Endodermal cell (in vitro differentiated cells): ENCODE results near the gene GET4. TPM values are rescaled to one million over a fixed set of nuclear protein-coding genes. Genes with fewer than 3 reads are reported as not detected.

Experiments used
- DNase-seq: peaks from one replicate; pipeline ENCODE4 v3.0.0-alpha.2; 2017
- H3K27ac ChIP-seq: 2 replicates; pipeline ENCODE4 v1.5.1; 2013; ENCODE audit warnings: mild to moderate bottlenecking, low read depth, low read length, moderate library complexity
- H3K27me3 ChIP-seq: 2 replicates; pipeline ENCODE4 v1.6.1; 2013; ENCODE audit warnings: mild to moderate bottlenecking, low read length, moderate library complexity; ENCODE audit not compliant: insufficient read depth, control insufficient read depth, poor library complexity, severe bottlenecking
- H3K36me3 ChIP-seq: 2 replicates; pipeline ENCODE4 v1.7.0; 2013; ENCODE audit warnings: mild to moderate bottlenecking, low read length, moderate library complexity; ENCODE audit not compliant: control insufficient read depth, insufficient read depth
- H3K4me1 ChIP-seq: one replicate; pipeline ENCODE4 v1.7.0; 2013; ENCODE audit warnings: low read length; ENCODE audit not compliant: control insufficient read depth, insufficient read depth
- H3K4me3 ChIP-seq: 2 replicates; pipeline ENCODE4 v1.5.1; 2013; ENCODE audit warnings: mild to moderate bottlenecking, low read length, moderate library complexity
- H3K9ac ChIP-seq: 2 replicates; pipeline ENCODE4 v1.6.1; 2013; ENCODE audit warnings: mild to moderate bottlenecking, low read length, moderate library complexity; ENCODE audit not compliant: poor library complexity, severe bottlenecking; ENCODE audit errors: extremely low read depth
- H3K9me3 ChIP-seq: 2 replicates; pipeline ENCODE4 v1.6.1; 2013; ENCODE audit warnings: mild to moderate bottlenecking, low read length, moderate library complexity; ENCODE audit not compliant: control insufficient read depth
- H3K27ac Mint-ChIP-seq: 2 replicates; pipeline ENCODE4 v1.8.0; 2020; ENCODE audit warnings: mixed read lengths
- H3K27me3 Mint-ChIP-seq: 2 replicates; pipeline ENCODE4 v1.8.0; 2021; ENCODE audit warnings: mild to moderate bottlenecking, mixed read lengths; ENCODE audit not compliant: insufficient read depth
- H3K36me3 Mint-ChIP-seq: 2 replicates; pipeline ENCODE4 v1.8.0; 2020; ENCODE audit warnings: low read depth, mixed read lengths
- H3K4me1 Mint-ChIP-seq: 2 replicates; pipeline ENCODE4 v1.8.0; 2020; ENCODE audit warnings: mixed read lengths
- H3K4me3 Mint-ChIP-seq: 2 replicates; pipeline ENCODE4 v1.8.0; 2020; ENCODE audit warnings: mild to moderate bottlenecking, moderate library complexity, mixed read lengths
- H3K9me3 Mint-ChIP-seq: 2 replicates; pipeline ENCODE4 v1.8.0; 2020; ENCODE audit warnings: mild to moderate bottlenecking, mixed read lengths
- CTCF ChIP-seq: fragments of 200-600 bp; sonication (generic); conservative IDR thresholded peaks from 2 replicates; pipeline ENCODE4 v1.5.0; 2021; ENCODE audit warnings: antibody characterized with exemption, mild to moderate bottlenecking
- WGBS, 2 experiments: methylation state at CpG; one replicate each; pipeline versions ENCODE4 v1.1.5 to v1.1.7; 2013; ENCODE audit warnings: missing lambda C conversion rate in 2 of 2, mixed read lengths in 1 of 2; ENCODE audit not compliant: insufficient coverage in 1 of 2, insufficient read length in 1 of 2; 5-methylcytosine and 5-hydroxymethylcytosine counted together
- total RNA-seq, 2 donors: library from RNA; stranded (reverse); fragmentation: NEBNext Ultra II Directional in 1 of 2; extraction: Animal tissue kit (Norgen Biotek cat#: 25700) in 1 of 2; gene quantifications; 2 replicates in 1 of 2; 3 replicates in 1 of 2; pipeline ENCODE4 v1.2.1, GENCODE V29; 2021

GET4 gene
- total RNA-seq, 2 donors from 2014 or later: 73.3 to 84.3 TPM

- no peak overlapping the region for H3K4me3 Mint-ChIP-seq
- H3K9me3 Mint-ChIP-seq: peaks cover 8% of the 10 kb centered on the region
- no peaks in the 10 kb centered on the region for H3K4me1 Mint-ChIP-seq
- Histone ChIP-seq H3K4me1 (no peaks in the 10 kb centered on the region), H3K27me3 (peaks cover 21% of the 10 kb centered on the region), H3K9ac (no peak overlapping the region), H3K27ac (no peak overlapping the region), H3K36me3 (no peaks in the 10 kb centered on the region), H3K4me3 (no peak overlapping the region), H3K9me3 (no peaks in the 10 kb centered on the region)
- H3K27me3 Mint-ChIP-seq: peaks cover 19% of the 10 kb centered on the region
- no peak for TF ChIP-seq CTCF
- WGBS, 2 experiments: 87% methylated on average over 10 to 16 of the region's 16 CpGs
- no peak overlapping the region for H3K27ac Mint-ChIP-seq
- H3K36me3 Mint-ChIP-seq: no peaks in the 10 kb centered on the region
- DNase-seq: no peak
Observed at GRCh38 chr7:937856-938484, 61.6 kb downstream of the GET4 start.

- Mint-ChIP-seq H3K9me3 (peaks cover 8% of the 10 kb centered on the region), H3K4me1 (no peaks in the 10 kb centered on the region), H3K36me3 (no peaks in the 10 kb centered on the region), H3K27me3 (peaks cover 19% of the 10 kb centered on the region), H3K4me3 (no peak overlapping the region), H3K27ac (no peak overlapping the region)
- Histone ChIP-seq H3K27me3 (peaks cover 21% of the 10 kb centered on the region), H3K9ac (no peak overlapping the region), H3K9me3 (no peaks in the 10 kb centered on the region), H3K36me3 (no peaks in the 10 kb centered on the region), H3K4me1 (no peaks in the 10 kb centered on the region), H3K4me3 (no peak overlapping the region), H3K27ac (no peak overlapping the region)
- WGBS, 2 experiments: 95 to 98% methylated on average over 26 to 27 of the region's 27 CpGs
- no peak for TF ChIP-seq CTCF
- DNase-seq: no peak
Observed at GRCh38 chr7:938546-939185, 62.3 kb downstream of the GET4 start.

- WGBS, 2 experiments: 96 to 97% methylated on average over 4 of the region's 4 CpGs
- no peaks in the 10 kb centered on the region for H3K36me3 Mint-ChIP-seq
Observed at GRCh38 chr7:939843-940242, 63.5 kb downstream of the GET4 start.

More at GRCh38 chr7:939843-940242, 63.5 kb downstream of the GET4 start:
- H3K9ac ChIP-seq: no peak overlapping the region
- Mint-ChIP-seq H3K4me1 (no peaks in the 10 kb centered on the region), H3K9me3 (peaks cover 8% of the 10 kb centered on the region), H3K27ac (no peak overlapping the region), H3K27me3 (peaks cover 22% of the 10 kb centered on the region), H3K4me3 (no peak overlapping the region)
- H3K27ac ChIP-seq: no peak overlapping the region
- H3K4me3 ChIP-seq: no peak overlapping the region
- DNase-seq: no peak
- H3K4me1 ChIP-seq: no peaks in the 10 kb centered on the region
- no peak for TF ChIP-seq CTCF
- H3K36me3 ChIP-seq: no peaks in the 10 kb centered on the region
- H3K27me3 ChIP-seq: peaks cover 21% of the 10 kb centered on the region
- H3K9me3 ChIP-seq: no peaks in the 10 kb centered on the region
